Measurements from ENCODE around the gene ZAP70. TPM values are rescaled to one million over a fixed set of nuclear protein-coding genes. Genes with fewer than 3 reads are reported as not detected.

The ZAP70 gene
- total RNA-seq, 1 donor from 2014 or later: 0.37 TPM

- Mint-ChIP-seq H3K36me3 (ENCODE audit: low read depth) (peaks cover 16% of the 10 kb centered on the region), H3K4me3 (ENCODE audit: unreplicated experiment) (no peak overlapping the region), H3K27me3 (ENCODE audit: low read depth) (no peaks in the 10 kb centered on the region), H3K27ac (ENCODE audit: unreplicated experiment) (no peak overlapping the region), H3K4me1 (ENCODE audit: low read depth) (peaks cover 2% of the 10 kb centered on the region), H3K9me3 (ENCODE audit: low read depth) (no peaks in the 10 kb centered on the region)
- no peak for DNase-seq (ENCODE audit: low spot score)
- TF ChIP-seq, protein P1, sequence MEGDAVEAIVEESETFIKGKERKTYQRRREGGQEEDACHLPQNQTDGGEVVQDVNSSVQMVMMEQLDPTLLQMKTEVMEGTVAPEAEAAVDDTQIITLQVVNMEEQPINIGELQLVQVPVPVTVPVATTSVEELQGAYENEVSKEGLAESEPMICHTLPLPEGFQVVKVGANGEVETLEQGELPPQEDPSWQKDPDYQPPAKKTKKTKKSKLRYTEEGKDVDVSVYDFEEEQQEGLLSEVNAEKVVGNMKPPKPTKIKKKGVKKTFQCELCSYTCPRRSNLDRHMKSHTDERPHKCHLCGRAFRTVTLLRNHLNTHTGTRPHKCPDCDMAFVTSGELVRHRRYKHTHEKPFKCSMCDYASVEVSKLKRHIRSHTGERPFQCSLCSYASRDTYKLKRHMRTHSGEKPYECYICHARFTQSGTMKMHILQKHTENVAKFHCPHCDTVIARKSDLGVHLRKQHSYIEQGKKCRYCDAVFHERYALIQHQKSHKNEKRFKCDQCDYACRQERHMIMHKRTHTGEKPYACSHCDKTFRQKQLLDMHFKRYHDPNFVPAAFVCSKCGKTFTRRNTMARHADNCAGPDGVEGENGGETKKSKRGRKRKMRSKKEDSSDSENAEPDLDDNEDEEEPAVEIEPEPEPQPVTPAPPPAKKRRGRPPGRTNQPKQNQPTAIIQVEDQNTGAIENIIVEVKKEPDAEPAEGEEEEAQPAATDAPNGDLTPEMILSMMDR (IDR thresholded peaks at IDR 0.05): no peak
Observed at GRCh38 chr2:97742381-97742847, 29.0 kb downstream of the ZAP70 start.

GRCh38 chr2:97743913-97744312 is 30.5 kb downstream of the ZAP70 start:
- Mint-ChIP-seq H3K4me1 (ENCODE audit: low read depth) (peaks cover 3% of the 10 kb centered on the region), H3K36me3 (ENCODE audit: low read depth) (peaks cover 17% of the 10 kb centered on the region), H3K27ac (ENCODE audit: unreplicated experiment) (no peak overlapping the region), H3K27me3 (ENCODE audit: low read depth) (no peaks in the 10 kb centered on the region), H3K9me3 (ENCODE audit: low read depth) (no peaks in the 10 kb centered on the region), H3K4me3 (ENCODE audit: unreplicated experiment) (no peak overlapping the region)
- TF ChIP-seq, protein P1 (IDR thresholded peaks at IDR 0.05): no peak
- DNase-seq (ENCODE audit: low spot score): no peak

DNA sequence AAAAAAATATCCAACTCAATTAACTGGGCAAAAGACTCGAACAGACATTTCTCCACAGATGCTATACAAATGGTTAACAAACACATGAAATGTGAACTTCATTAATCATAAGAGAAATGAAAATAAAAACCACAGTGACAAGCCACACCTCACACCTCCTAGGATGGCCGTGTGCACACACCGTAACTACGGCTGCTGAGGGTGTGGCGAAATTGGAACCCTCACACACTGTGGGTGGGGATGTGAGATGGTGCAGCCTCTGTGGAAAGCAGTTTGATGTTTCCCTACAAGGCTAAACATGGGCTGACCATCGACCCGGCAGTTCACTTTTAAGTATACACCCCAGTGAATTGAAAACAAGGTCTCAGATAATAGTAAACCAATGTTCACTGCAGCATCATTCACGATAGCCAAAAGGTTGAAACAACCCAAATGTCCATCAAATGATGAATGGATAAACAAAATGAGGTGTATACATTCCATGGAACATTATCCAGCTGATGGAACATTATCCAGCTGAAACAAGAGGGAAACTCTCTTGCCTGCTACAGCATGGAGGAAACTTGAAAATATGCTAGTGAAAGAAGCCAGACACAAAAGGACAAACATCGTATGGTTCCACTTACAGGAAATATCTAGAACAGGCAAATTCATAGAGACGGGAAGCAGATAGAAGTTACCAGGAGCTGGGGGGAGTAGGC is 32.2 kb downstream of the ZAP70 start:
- H3K27me3 Mint-ChIP-seq (ENCODE audit: low read depth): no peaks in the 10 kb centered on the region
- H3K4me3 Mint-ChIP-seq (ENCODE audit: unreplicated experiment): no peak overlapping the region

GRCh38 chr2:97747285-97747684 is 33.9 kb downstream of the ZAP70 start:
- H3K4me1 Mint-ChIP-seq (ENCODE audit: low read depth): peaks cover 12% of the 10 kb centered on the region
- H3K4me3 Mint-ChIP-seq (ENCODE audit: unreplicated experiment): no peak overlapping the region
- H3K27ac Mint-ChIP-seq (ENCODE audit: unreplicated experiment): no peak overlapping the region
- TF ChIP-seq, protein P1 (IDR thresholded peaks at IDR 0.05): no peak
- DNase-seq (ENCODE audit: low spot score): no peak
- no peaks in the 10 kb centered on the region for H3K27me3 Mint-ChIP-seq (ENCODE audit: low read depth)
- H3K36me3 Mint-ChIP-seq (ENCODE audit: low read depth): peaks cover 22% of the 10 kb centered on the region
- no peaks in the 10 kb centered on the region for H3K9me3 Mint-ChIP-seq (ENCODE audit: low read depth)

More for the DNA sequence above, 32.2 kb downstream of the ZAP70 start:
- TF ChIP-seq, protein P1 (IDR thresholded peaks at IDR 0.05): no peak
- Mint-ChIP-seq H3K4me1 (ENCODE audit: low read depth) (peaks cover 3% of the 10 kb centered on the region), H3K36me3 (ENCODE audit: low read depth) (peaks cover 17% of the 10 kb centered on the region), H3K9me3 (ENCODE audit: low read depth) (no peaks in the 10 kb centered on the region), H3K27ac (ENCODE audit: unreplicated experiment) (no peak overlapping the region)
- no peak for DNase-seq (ENCODE audit: low spot score)

- Mint-ChIP-seq H3K4me3 (ENCODE audit: unreplicated experiment) (no peak overlapping the region), H3K4me1 (ENCODE audit: low read depth) (peaks cover 12% of the 10 kb centered on the region), H3K36me3 (ENCODE audit: low read depth) (peaks cover 22% of the 10 kb centered on the region), H3K27me3 (ENCODE audit: low read depth) (no peaks in the 10 kb centered on the region), H3K27ac (ENCODE audit: unreplicated experiment) (no peak overlapping the region), H3K9me3 (ENCODE audit: low read depth) (no peaks in the 10 kb centered on the region)
- no peak for DNase-seq (ENCODE audit: low spot score)
- TF ChIP-seq, protein P1 (IDR thresholded peaks at IDR 0.05): no peak
Observed at GRCh38 chr2:97747716-97748115, 34.3 kb downstream of the ZAP70 start.
